Activated naive CD8-positive, alpha-beta T cell treated with anti-CD3 and anti-CD28 coated beads for 36 hours (primary cell): ENCODE data around the gene XRCC5. TPM values are rescaled to one million over a fixed set of nuclear protein-coding genes. Genes with fewer than 3 reads are reported as not detected.

Experiments
- DNase-seq: peaks from one replicate; pipeline ENCODE4 v3.0.0; 2021
- H3K27ac Mint-ChIP-seq: one replicate; pipeline ENCODE4 v1.8.0; 2022; ENCODE audit warnings: mild to moderate bottlenecking, moderate library complexity, mixed read lengths
- H3K27me3 Mint-ChIP-seq: one replicate; pipeline ENCODE4 v1.8.0; 2022; ENCODE audit warnings: mild to moderate bottlenecking, mixed read lengths
- H3K36me3 Mint-ChIP-seq: one replicate; pipeline ENCODE4 v1.8.0; 2021; ENCODE audit warnings: mild to moderate bottlenecking, mixed read lengths
- H3K4me1 Mint-ChIP-seq: one replicate; pipeline ENCODE4 v1.8.0; 2021; ENCODE audit warnings: mixed read lengths
- H3K4me3 Mint-ChIP-seq: one replicate; pipeline ENCODE4 v1.8.0; 2022; ENCODE audit warnings: mild to moderate bottlenecking, moderate library complexity, mixed read lengths
- H3K9me3 Mint-ChIP-seq: one replicate; pipeline ENCODE4 v1.8.0; 2022; ENCODE audit warnings: mixed read lengths
- total RNA-seq, 2 experiments: library from RNA; stranded (reverse); gene quantifications; one replicate each; pipeline ENCODE4 v1.2.3, GENCODE V29; 2021

Gene XRCC5
- total RNA-seq, 2 experiments from 2014 or later: 585 to 614 TPM

GRCh38 chr2:216107320-216107719 is 1.8 kb upstream of the XRCC5 start:
- no peak overlapping the region for H3K27ac Mint-ChIP-seq
- H3K4me3 Mint-ChIP-seq: no peak overlapping the region
- peaks cover 3% of the 10 kb centered on the region for H3K27me3 Mint-ChIP-seq
- DNase-seq: no peak
- H3K4me1 Mint-ChIP-seq: peaks cover 24% of the 10 kb centered on the region
- no peaks in the 10 kb centered on the region for H3K9me3 Mint-ChIP-seq
- H3K36me3 Mint-ChIP-seq: peaks cover 27% of the 10 kb centered on the region

DNA sequence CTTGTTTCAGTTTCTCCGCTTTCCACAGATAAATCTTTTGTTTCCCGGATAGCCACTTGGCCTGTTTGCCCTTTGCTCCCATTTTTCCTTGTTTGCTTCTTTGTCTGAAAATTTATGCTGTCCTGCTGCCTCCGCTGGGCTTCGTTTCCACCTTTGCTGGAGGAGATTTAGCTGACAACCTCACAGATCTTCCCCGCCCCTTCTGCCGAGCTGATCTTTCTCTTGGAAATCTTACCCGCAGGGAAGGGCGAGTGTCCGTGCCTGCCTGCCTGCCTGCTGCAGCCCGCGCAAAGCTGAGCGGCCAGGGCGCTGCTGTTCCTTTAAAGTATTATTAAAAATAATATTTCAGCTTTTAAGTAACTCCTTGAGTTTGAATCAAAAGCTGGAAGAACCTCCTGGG is 1.4 kb upstream of the XRCC5 start:
- DNase-seq: no peak
- no peak overlapping the region for H3K27ac Mint-ChIP-seq
- H3K27me3 Mint-ChIP-seq: peaks cover 3% of the 10 kb centered on the region
- no peak overlapping the region for H3K4me3 Mint-ChIP-seq
- no peaks in the 10 kb centered on the region for H3K9me3 Mint-ChIP-seq
- peaks cover 28% of the 10 kb centered on the region for H3K4me1 Mint-ChIP-seq
- H3K36me3 Mint-ChIP-seq: peaks cover 30% of the 10 kb centered on the region

- Mint-ChIP-seq H3K36me3 (peaks cover 37% of the 10 kb centered on the region), H3K9me3 (no peaks in the 10 kb centered on the region), H3K4me3 (peak overlapping the region; percentile 100), H3K27ac (peak overlapping the region; percentile 100), H3K27me3 (peaks cover 3% of the 10 kb centered on the region), H3K4me1 (peaks cover 35% of the 10 kb centered on the region)
- DNase-seq: no peak
These were observed 710 bp upstream of the XRCC5 start for GRCh38 chr2:216108310-216108966.

DNA sequence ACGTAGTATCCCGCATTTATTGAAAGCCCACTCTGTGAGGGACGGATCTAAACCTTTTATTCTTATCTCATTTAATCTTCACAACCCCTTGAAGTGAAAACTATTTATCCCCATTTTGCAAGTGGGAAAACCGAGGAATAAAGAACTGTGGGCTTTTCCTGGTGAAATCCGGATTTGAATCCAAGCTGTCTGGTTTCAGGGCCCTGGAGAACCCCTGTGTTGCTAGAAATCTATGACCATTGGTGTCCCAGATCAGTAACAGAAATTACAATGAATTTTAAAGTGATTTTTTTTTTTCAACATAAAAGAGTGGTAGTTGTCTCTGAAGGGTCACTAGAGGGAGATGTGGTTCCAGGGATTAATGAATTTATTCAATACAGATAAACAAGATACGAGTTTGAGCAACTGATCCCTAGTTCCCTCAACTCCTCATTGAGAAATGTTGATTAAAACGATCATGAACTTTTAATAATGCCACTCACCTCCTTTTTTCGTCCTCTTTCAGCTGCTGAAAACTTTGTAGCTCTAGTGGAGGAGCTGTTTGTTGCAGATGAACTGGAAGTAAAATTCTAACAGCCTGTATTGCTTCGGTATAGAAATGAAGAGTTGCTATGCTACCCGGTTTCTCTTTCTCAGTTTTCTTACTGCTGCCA is 940 bp downstream of the XRCC5 start:
- Mint-ChIP-seq H3K4me3 (peak overlapping the region; percentile 100), H3K4me1 (peaks cover 49% of the 10 kb centered on the region), H3K27me3 (peaks cover 3% of the 10 kb centered on the region), H3K9me3 (no peaks in the 10 kb centered on the region), H3K36me3 (peaks cover 52% of the 10 kb centered on the region), H3K27ac (peak overlapping the region; percentile 100)
- DNase-seq: no peak

DNA sequence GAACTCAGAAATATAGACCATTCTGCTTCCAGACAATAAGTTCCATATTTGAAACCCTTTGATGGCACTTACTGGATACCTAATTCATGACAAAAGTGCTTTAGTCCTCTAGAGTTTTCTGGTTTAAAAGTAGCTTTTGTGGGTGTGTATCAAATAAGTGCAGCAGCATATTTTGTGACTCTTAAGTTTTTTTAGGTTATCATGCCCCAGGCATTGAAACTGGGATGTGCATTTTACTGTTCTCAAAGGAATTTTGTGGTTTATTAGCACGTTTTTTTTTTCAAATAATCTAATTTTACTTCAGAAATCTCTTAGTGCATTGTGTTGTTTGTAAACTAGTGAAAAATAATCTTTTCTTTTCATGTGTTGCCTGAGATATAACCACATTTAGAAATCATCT is 1.5 kb downstream of the XRCC5 start:
- Mint-ChIP-seq H3K27me3 (peaks cover 3% of the 10 kb centered on the region), H3K4me1 (peaks cover 53% of the 10 kb centered on the region), H3K4me3 (peak overlapping the region; percentile 100), H3K27ac (peak overlapping the region; percentile 100), H3K36me3 (peaks cover 55% of the 10 kb centered on the region), H3K9me3 (no peaks in the 10 kb centered on the region)
- DNase-seq: no peak

DNA sequence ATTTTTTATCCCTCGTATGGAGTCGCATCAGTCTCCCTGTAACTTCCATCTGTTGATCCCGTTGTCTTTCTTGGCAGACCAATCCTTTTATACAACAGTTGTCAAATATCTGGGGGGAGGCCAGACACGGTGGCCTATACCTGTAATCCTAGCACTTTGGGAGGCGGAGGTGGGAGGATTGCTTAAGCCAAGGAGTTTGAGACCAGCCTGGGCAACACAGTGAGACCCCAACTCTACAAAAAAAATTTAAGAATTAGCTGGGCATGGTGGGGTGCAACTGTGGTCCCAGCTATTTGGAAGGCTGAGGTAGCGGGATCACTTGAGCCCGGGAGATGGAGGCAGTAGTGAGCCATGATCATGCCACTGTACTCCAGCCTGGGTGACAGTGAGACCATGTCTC is 2.0 kb downstream of the XRCC5 start:
- peaks cover 3% of the 10 kb centered on the region for H3K27me3 Mint-ChIP-seq
- H3K9me3 Mint-ChIP-seq: no peaks in the 10 kb centered on the region
- H3K4me1 Mint-ChIP-seq: peaks cover 54% of the 10 kb centered on the region
- peak overlapping the region; percentile 80 for H3K27ac Mint-ChIP-seq
- peak overlapping the region; percentile 100 for H3K4me3 Mint-ChIP-seq
- H3K36me3 Mint-ChIP-seq: peaks cover 58% of the 10 kb centered on the region
- DNase-seq: no peak

GRCh38 chr2:216112926-216113325 is 3.8 kb downstream of the XRCC5 start:
- peaks cover 73% of the 10 kb centered on the region for H3K36me3 Mint-ChIP-seq
- DNase-seq: no peak
- peaks cover 71% of the 10 kb centered on the region for H3K4me1 Mint-ChIP-seq
- peak overlapping the region; percentile 88 for H3K27ac Mint-ChIP-seq
- no peaks in the 10 kb centered on the region for H3K9me3 Mint-ChIP-seq
- H3K4me3 Mint-ChIP-seq: peak overlapping the region; percentile 30
- peaks cover 3% of the 10 kb centered on the region for H3K27me3 Mint-ChIP-seq

DNA sequence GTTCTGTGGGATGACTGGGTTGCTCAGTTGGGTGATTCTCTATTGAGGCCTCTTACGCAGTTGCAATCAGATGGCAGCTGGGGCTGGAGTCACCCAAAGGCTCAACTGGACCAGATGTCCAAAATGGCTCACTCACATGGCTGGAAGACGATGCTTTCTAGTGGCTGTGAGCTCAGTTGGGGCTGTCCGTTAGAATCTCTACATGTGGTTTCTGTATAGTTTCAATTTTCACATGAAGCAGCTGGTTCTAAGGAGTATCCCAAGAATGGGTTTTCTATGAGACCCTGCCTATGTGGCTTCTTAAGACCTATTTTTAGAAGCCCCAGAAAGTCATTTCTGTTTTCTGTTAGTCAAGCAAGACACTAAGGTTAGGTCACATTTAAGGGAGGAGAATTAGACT is 4.4 kb downstream of the XRCC5 start:
- no peak for DNase-seq
- no peaks in the 10 kb centered on the region for H3K9me3 Mint-ChIP-seq
- peaks cover 71% of the 10 kb centered on the region for H3K4me1 Mint-ChIP-seq
- H3K27ac Mint-ChIP-seq: peak overlapping the region; percentile 88
- H3K27me3 Mint-ChIP-seq: peaks cover 3% of the 10 kb centered on the region
- H3K4me3 Mint-ChIP-seq: peak overlapping the region; percentile 30
- peaks cover 80% of the 10 kb centered on the region for H3K36me3 Mint-ChIP-seq

- no peak for DNase-seq
- Mint-ChIP-seq H3K36me3 (peaks cover 82% of the 10 kb centered on the region), H3K27ac (peak overlapping the region; percentile 89), H3K4me1 (peaks cover 74% of the 10 kb centered on the region), H3K27me3 (no peaks in the 10 kb centered on the region), H3K4me3 (peak overlapping the region; percentile 87), H3K9me3 (no peaks in the 10 kb centered on the region)
These were observed 5.2 kb downstream of the XRCC5 start for GRCh38 chr2:216114382-216114713.

- H3K36me3 Mint-ChIP-seq: peaks cover 86% of the 10 kb centered on the region
- H3K9me3 Mint-ChIP-seq: no peaks in the 10 kb centered on the region
- H3K4me1 Mint-ChIP-seq: peaks cover 79% of the 10 kb centered on the region
- peak; percentile 92 for DNase-seq
- H3K27ac Mint-ChIP-seq: peak overlapping the region; percentile 89
- peak overlapping the region; percentile 87 for H3K4me3 Mint-ChIP-seq
- no peaks in the 10 kb centered on the region for H3K27me3 Mint-ChIP-seq
These were observed 5.8 kb downstream of the XRCC5 start for GRCh38 chr2:216114714-216115531.

GRCh38 chr2:216116418-216116817 is 7.3 kb downstream of the XRCC5 start:
- Mint-ChIP-seq H3K36me3 (peaks cover 86% of the 10 kb centered on the region), H3K9me3 (no peaks in the 10 kb centered on the region), H3K27ac (peak overlapping the region; percentile 97), H3K4me1 (peaks cover 87% of the 10 kb centered on the region), H3K27me3 (no peaks in the 10 kb centered on the region), H3K4me3 (peak overlapping the region; percentile 50)
- no peak for DNase-seq

- H3K36me3 Mint-ChIP-seq: peaks cover 88% of the 10 kb centered on the region
- H3K27ac Mint-ChIP-seq: peak overlapping the region; percentile 97
- H3K4me1 Mint-ChIP-seq: peaks cover 89% of the 10 kb centered on the region
- peak overlapping the region; percentile 3 for H3K4me3 Mint-ChIP-seq
- no peak for DNase-seq
- no peaks in the 10 kb centered on the region for H3K27me3 Mint-ChIP-seq
- H3K9me3 Mint-ChIP-seq: no peaks in the 10 kb centered on the region
These were observed 8.6 kb downstream of the XRCC5 start for GRCh38 chr2:216117561-216118340.

DNA sequence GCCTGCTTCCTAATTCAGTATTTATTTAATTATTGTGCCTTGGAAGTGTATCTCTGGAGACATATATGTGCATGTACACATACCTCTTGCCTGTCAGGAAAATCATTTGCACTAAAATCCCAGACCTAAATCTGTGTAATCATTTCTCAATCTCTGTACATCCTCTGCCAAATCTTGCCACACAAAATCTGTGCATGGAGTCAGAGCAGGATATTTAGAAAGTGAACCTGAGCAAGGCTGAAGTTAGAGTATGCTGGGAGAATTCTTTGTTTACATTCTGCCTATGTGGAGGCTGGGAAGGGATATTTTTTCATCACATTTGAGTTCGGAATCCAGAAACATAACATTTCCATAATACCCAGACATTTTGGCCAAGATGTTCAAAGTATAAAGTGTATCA is 9.3 kb downstream of the XRCC5 start:
- H3K4me3 Mint-ChIP-seq: peak overlapping the region; percentile 44
- peak overlapping the region; percentile 97 for H3K27ac Mint-ChIP-seq
- DNase-seq: no peak
- H3K9me3 Mint-ChIP-seq: no peaks in the 10 kb centered on the region
- H3K27me3 Mint-ChIP-seq: no peaks in the 10 kb centered on the region
- H3K4me1 Mint-ChIP-seq: peaks cover 84% of the 10 kb centered on the region
- peaks cover 84% of the 10 kb centered on the region for H3K36me3 Mint-ChIP-seq

- peak overlapping the region; percentile 50 for H3K4me3 Mint-ChIP-seq
- peak overlapping the region; percentile 97 for H3K27ac Mint-ChIP-seq
- H3K36me3 Mint-ChIP-seq: peaks cover 82% of the 10 kb centered on the region
- H3K27me3 Mint-ChIP-seq: no peaks in the 10 kb centered on the region
- no peak for DNase-seq
- H3K4me1 Mint-ChIP-seq: peaks cover 81% of the 10 kb centered on the region
- H3K9me3 Mint-ChIP-seq: no peaks in the 10 kb centered on the region
These were observed 10.0 kb downstream of the XRCC5 start for GRCh38 chr2:216119146-216119545.

DNA sequence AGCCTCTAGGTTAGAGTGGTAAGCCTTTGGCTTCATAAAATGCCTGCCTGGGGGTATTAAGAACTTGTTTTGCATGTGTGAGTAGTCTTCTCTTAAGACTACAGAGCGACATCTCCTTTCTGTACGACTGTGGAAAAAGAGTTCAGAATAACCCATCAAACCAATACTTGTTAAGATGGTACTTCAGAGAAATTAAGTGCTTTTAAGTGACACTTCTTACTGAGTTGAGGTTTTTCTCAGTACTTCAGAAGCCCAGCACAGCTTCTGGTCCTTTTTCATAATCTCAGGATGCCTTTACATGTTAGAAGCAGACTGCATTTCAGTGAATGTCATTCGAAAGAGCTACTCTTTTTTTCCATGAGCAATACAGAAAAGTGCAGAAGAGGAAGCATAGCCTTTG is 10.8 kb downstream of the XRCC5 start:
- peaks cover 81% of the 10 kb centered on the region for H3K4me1 Mint-ChIP-seq
- peak overlapping the region; percentile 97 for H3K27ac Mint-ChIP-seq
- peaks cover 81% of the 10 kb centered on the region for H3K36me3 Mint-ChIP-seq
- H3K4me3 Mint-ChIP-seq: peak overlapping the region; percentile 67
- no peaks in the 10 kb centered on the region for H3K9me3 Mint-ChIP-seq
- no peak for DNase-seq
- H3K27me3 Mint-ChIP-seq: no peaks in the 10 kb centered on the region
